HepG2 (cell line): Measurements from ENCODE around the gene ZNF618. TPM values are rescaled to one million over a fixed set of nuclear protein-coding genes. Genes with fewer than 3 reads are reported as not detected.

ENCODE experiments used
- ATAC-seq: fragments of 200-7000 bp; cut with Tn5 transposase; 3 replicates; pipeline ENCODE4 v1.9.1; 2020; ENCODE audit warnings: mild to moderate bottlenecking, moderate library complexity
- BruUV-seq: library from RNA; stranded (reverse); fragments of 400-500 nt; replicated peaks from 2 replicates; lab custom pipeline; 2021; lab: Mats Ljungman, UMichigan
- CTCF ChIA-PET: fragments of 300-600 bp; formaldehyde crosslinking; extraction: SDS; loops from one replicate; lab custom pipeline; 2021; ENCODE audit warnings: low total read pairs, inconsistent platforms, low intra/inter-chr PET ratio; lab: Yijun Ruan, JAX
- POLR2A ChIA-PET: fragments of 350-600 bp; sonication (Branson Sonifier 250); formaldehyde crosslinking; loops from one replicate; lab custom pipeline; 2020; ENCODE audit warnings: antibody characterized with exemption, inconsistent platforms; lab: Yijun Ruan, JAX
- DNase-seq: peaks from one replicate; pipeline ENCODE4 v3.0.0-alpha.2; 2015; ENCODE audit warnings: low spot score
- FAIRE-seq: peaks from 3 replicates; lab custom pipeline; 2011; peaks lifted over from hg19 to GRCh38; lab: Jason Lieb, UNC
- H2AFZ ChIP-seq: one replicate; pipeline ENCODE4 v1.6.1; 2011; ENCODE audit warnings: low read length, inconsistent platforms
- H3K27ac ChIP-seq: fragments of 300-600 bp; 3 replicates; pipeline ENCODE4 v1.8.0; 2011; ENCODE audit warnings: mixed run types, mild to moderate bottlenecking, mixed read lengths, low read length, inconsistent platforms; ENCODE audit not compliant: insufficient read depth; ENCODE audit errors: extremely low read length
- H3K27me3 ChIP-seq, 2 experiments: fragments of 200-600 bp in 1 of 2; 2 replicates in 1 of 2; 3 replicates in 1 of 2; pipeline versions ENCODE4 v1.6.0 to v1.8.0; 2011; ENCODE audit warnings: low read length in 2 of 2, mild to moderate bottlenecking in 2 of 2, moderate library complexity in 2 of 2, inconsistent platforms in 1 of 2; ENCODE audit not compliant: insufficient read depth in 2 of 2, control insufficient read depth in 1 of 2
- H3K36me3 ChIP-seq, 2 experiments: fragments of 200-600 bp in 1 of 2; replicated peaks in 1 of 2; 2 replicates in 1 of 2; 3 replicates in 1 of 2; pipeline versions ENCODE4 v1.5.1 to v1.8.0; 2011; ENCODE audit warnings: low read length in 2 of 2, inconsistent platforms in 1 of 2; ENCODE audit not compliant: insufficient read depth in 2 of 2, control insufficient read depth in 1 of 2
- H3K4me1 ChIP-seq: 2 replicates; pipeline ENCODE4 v1.5.1; 2012; ENCODE audit warnings: low read length, inconsistent platforms; ENCODE audit not compliant: insufficient read depth
- H3K4me2 ChIP-seq: 2 replicates; pipeline ENCODE4 v1.6.0; 2011; ENCODE audit warnings: low read depth, low read length, inconsistent platforms
- H3K4me3 ChIP-seq, 3 experiments: fragments of 200-600 bp in 1 of 3; sonication (generic), shearing (Covaris generic) in 1 of 3; replicated peaks in 1 of 3; 2 replicates each; pipeline ENCODE4 v1.5.1; 2011 to 2016; ENCODE audit warnings: low read length in 3 of 3, inconsistent platforms in 2 of 3, low read depth in 2 of 3, mild to moderate bottlenecking in 2 of 3, control low read depth in 1 of 3, mixed read lengths in 1 of 3; ENCODE audit not compliant: insufficient read depth in 1 of 3
- H3K79me2 ChIP-seq: one replicate; pipeline ENCODE4 v1.6.1; 2011; ENCODE audit warnings: low read length, inconsistent platforms; ENCODE audit not compliant: insufficient read depth
- H3K9ac ChIP-seq: 2 replicates; pipeline ENCODE4 v1.6.0; 2011; ENCODE audit warnings: mild to moderate bottlenecking, low read depth, low read length, inconsistent platforms; ENCODE audit not compliant: insufficient read depth
- H3K9me3 ChIP-seq: 2 replicates; pipeline ENCODE4 v1.5.1; 2012; ENCODE audit warnings: mild to moderate bottlenecking, low read length
- H4K20me1 ChIP-seq: 2 replicates; pipeline ENCODE4 v1.6.0; 2011; ENCODE audit warnings: inconsistent platforms, mild to moderate bottlenecking, low read length, moderate library complexity; ENCODE audit not compliant: insufficient read depth
- BCL3 ChIP-seq: sonication (generic); formaldehyde crosslinking; IDR thresholded peaks from 2 replicates; pipeline ENCODE4 v1.5.1; 2020; ENCODE audit warnings: mild to moderate bottlenecking, missing genetic modification reagents, moderate library complexity
- FOXP1 ChIP-seq, 2 experiments: fragments of 450-650 bp in 1 of 2; IDR thresholded peaks; 2 replicates each; pipeline ENCODE4 v1.6.1; 2017 to 2018; ENCODE audit warnings: antibody characterized with exemption in 1 of 2
- NR3C1 ChIP-seq: sonication (generic); formaldehyde crosslinking; IDR thresholded peaks from 2 replicates; pipeline ENCODE4 v1.4.0; 2020; ENCODE audit warnings: missing genetic modification reagents
- THAP7 ChIP-seq: sonication (generic); formaldehyde crosslinking; IDR thresholded peaks from 2 replicates; pipeline ENCODE4 v1.8.1; 2023; ENCODE audit warnings: mild to moderate bottlenecking, missing genetic modification reagents
- ZBTB39 ChIP-seq: sonication (generic); formaldehyde crosslinking; IDR thresholded peaks from 2 replicates; pipeline ENCODE4 v1.5.0; 2020; ENCODE audit warnings: missing genetic modification reagents
- ZBTB8A ChIP-seq: sonication (generic); formaldehyde crosslinking; IDR thresholded peaks from 2 replicates; pipeline ENCODE4 v1.4.0; 2020; ENCODE audit warnings: mild to moderate bottlenecking, low read depth, missing genetic modification reagents, borderline replicate concordance
- ZKSCAN1 ChIP-seq: fragments of 150-350 bp; IDR thresholded peaks from 2 replicates; pipeline ENCODE4 v1.6.1; 2014; ENCODE audit warnings: low read length
- ZNF143 ChIP-seq: sonication (generic); formaldehyde crosslinking; IDR thresholded peaks from 2 replicates; pipeline ENCODE4 v1.4.0; 2020; ENCODE audit warnings: missing genetic modification reagents
- ZNF20 ChIP-seq: sonication (generic); formaldehyde crosslinking; IDR thresholded peaks from 2 replicates; pipeline ENCODE4 v1.4.0; 2020; ENCODE audit warnings: mild to moderate bottlenecking, moderate library complexity, missing genetic modification reagents
- ZNF510 ChIP-seq: sonication (generic); formaldehyde crosslinking; IDR thresholded peaks from 2 replicates; pipeline ENCODE4 v1.4.0; 2020; ENCODE audit warnings: low read depth, mild to moderate bottlenecking, missing genetic modification reagents
- ZNF557 ChIP-seq: sonication (generic); formaldehyde crosslinking; IDR thresholded peaks from 2 replicates; pipeline ENCODE4 v1.4.0; 2020; ENCODE audit warnings: missing genetic modification reagents
- ZNF605 ChIP-seq: sonication (generic); formaldehyde crosslinking; IDR thresholded peaks from 2 replicates; pipeline ENCODE4 v1.8.0; 2022; ENCODE audit warnings: mild to moderate bottlenecking, missing genetic modification reagents
- ZNF672 ChIP-seq: sonication (generic); formaldehyde crosslinking; IDR thresholded peaks from 2 replicates; pipeline ENCODE4 v1.8.1; 2022; ENCODE audit warnings: missing genetic modification reagents
- WGBS: methylation state at CpG from one replicate; pipeline ENCODE4 v1.1.6; 2017; ENCODE audit warnings: low lambda C conversion rate; 5-methylcytosine and 5-hydroxymethylcytosine counted together
- in situ Hi-C: cut with HindIII; loops from 2 replicates; pipeline ENCODE4 v1.10.0; 2017; ENCODE audit warnings: low pct_unique_long_range_greater_than_20kb; ENCODE audit not compliant: extremely low pct_ligation_motif_present
- intact Hi-C: fragments of 100-400 bp; cut with micrococcal nuclease; formaldehyde crosslinking; loops from one replicate; pipeline ENCODE4 v1.10.0; 2022; ENCODE audit not compliant: unreplicated experiment
- polyA plus RNA-seq, 8 experiments: library from polyadenylated mRNA; depleted of rRNA in 3 of 8; stranded (reverse) in 7 of 8; unstranded in 1 of 8; fragments of >200 nt; fragmentation: Illumina TruSeq in 4 of 8; extraction: Trizol in 4 of 8; gene quantifications; 2 replicates each; pipeline versions ENCODE4 v1.2.1 to v1.2.3, GENCODE V29; 2011 to 2016; ENCODE audit warnings: low read depth in 4 of 8, missing spikeins in 1 of 8, mixed read lengths in 1 of 8; ENCODE audit not compliant: insufficient read depth in 1 of 8
- total RNA-seq, 5 experiments: library from RNA; depleted of rRNA; stranded (reverse); fragments of >200 nt; fragmentation: Illumina TruSeq; extraction: Trizol; gene quantifications; 2 replicates each; pipeline ENCODE4 v1.2.3, GENCODE V29; 2016; ENCODE audit warnings: low read depth in 1 of 5

The ZNF618 gene
- total and polyA plus RNA-seq, 2 of the 13 experiments (the other 11 are each of a cell fraction or from before 2014, with no cell fraction given) = 0.07 TPM

GRCh38 chr9:113958556-113958955 lies 82.4 kb downstream of the ZNF618 start (continued):
- TF ChIP-seq THAP7 (CRISPR knock-in tag) = no peak
- no peak for TF ChIP-seq ZBTB39 (CRISPR knock-in tag)
- no peak for TF ChIP-seq ZNF20 (CRISPR knock-in tag)
- no peak for TF ChIP-seq BCL3 (CRISPR knock-in tag)
- no peak for TF ChIP-seq ZBTB8A (CRISPR knock-in tag)
- no peak for TF ChIP-seq ZNF557 (CRISPR knock-in tag)

- no peak overlapping the region for H3K4me3 ChIP-seq
- WGBS = 24% methylated on average over 6 of the region's 6 CpGs
- DNase-seq = no peak
- H3K27me3 ChIP-seq = 0 out of 5 replicates have a peak, but pooled peaks cover 0 to 3% of the 10 kb centered on the region in 2 experiments
- no peaks in the 10 kb centered on the region for H4K20me1 ChIP-seq
- ChIA-PET CTCF (no interaction called here), POLR2A (no interaction called here)
- intact Hi-C loops = loop anchor here (10.0 kb wide), 1 partner anchor 64 kb away; no protein-coding TSS in a partner anchor
- H3K36me3 ChIP-seq = no peaks in the 10 kb centered on the region
- in situ Hi-C loops = no loop called here
- H3K4me2 ChIP-seq = no peak overlapping the region
- ATAC-seq = no peak
- no peak overlapping the region for H2AFZ ChIP-seq
- TF ChIP-seq NR3C1 (CRISPR knock-in tag) = no peak
- no peak for TF ChIP-seq ZNF605 (CRISPR knock-in tag)
- no peak for TF ChIP-seq ZNF672 (CRISPR knock-in tag)
- no peak for TF ChIP-seq FOXP1 (IDR thresholded peaks at IDR 0.05)
- TF ChIP-seq FOXP1 (CRISPR knock-in tag; IDR thresholded peaks at IDR 0.05) = no peak
- no peak for TF ChIP-seq ZNF143 (CRISPR knock-in tag)
- TF ChIP-seq ZNF510 (CRISPR knock-in tag) = no peak
- no peak for TF ChIP-seq ZKSCAN1
- no TSS peak for BruUV-seq
- no peak for FAIRE-seq
- H3K27ac ChIP-seq = no peak overlapping the region
- H3K9me3 ChIP-seq = no peaks in the 10 kb centered on the region
- no peak overlapping the region for H3K9ac ChIP-seq
- H3K4me1 ChIP-seq = no peaks in the 10 kb centered on the region
- no peaks in the 10 kb centered on the region for H3K79me2 ChIP-seq
Observed at GRCh38 chr9:113960768-113961167, 84.7 kb downstream of the ZNF618 start.
